ENCODE measurements around the gene TMEM163.

DNA sequence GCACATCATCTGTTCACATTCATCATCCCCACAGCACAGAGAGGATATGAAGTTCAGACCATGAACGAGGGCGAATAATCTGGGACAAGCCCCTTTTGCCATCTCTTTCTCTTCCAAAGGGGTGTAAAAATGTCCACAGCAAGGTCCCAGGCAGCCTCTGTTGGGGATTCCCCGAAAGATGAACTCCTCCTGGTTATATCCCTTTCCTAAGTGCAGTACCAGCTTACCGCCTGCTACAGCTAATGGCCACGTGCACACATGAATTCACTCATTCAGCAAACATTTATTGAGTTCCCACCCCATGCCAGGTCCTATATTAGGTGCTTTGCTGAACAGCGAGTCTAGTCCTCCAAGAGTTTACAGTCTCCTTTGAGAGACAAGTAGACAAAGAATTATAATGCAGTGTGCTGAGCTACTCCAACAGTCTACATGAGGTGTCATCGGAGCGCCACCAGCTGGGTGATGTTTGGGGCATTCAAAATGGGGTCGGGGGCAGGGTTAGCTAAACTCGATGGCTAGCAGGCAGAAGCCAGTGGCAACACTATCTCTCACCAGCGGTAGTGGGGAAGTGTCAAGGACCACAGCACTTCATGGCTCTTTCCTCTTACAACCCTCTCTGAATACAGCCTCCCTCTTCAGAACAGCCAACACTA lies 228.9 kb downstream of the TMEM163 start:
- TF ChIP-seq, protein P1, sequence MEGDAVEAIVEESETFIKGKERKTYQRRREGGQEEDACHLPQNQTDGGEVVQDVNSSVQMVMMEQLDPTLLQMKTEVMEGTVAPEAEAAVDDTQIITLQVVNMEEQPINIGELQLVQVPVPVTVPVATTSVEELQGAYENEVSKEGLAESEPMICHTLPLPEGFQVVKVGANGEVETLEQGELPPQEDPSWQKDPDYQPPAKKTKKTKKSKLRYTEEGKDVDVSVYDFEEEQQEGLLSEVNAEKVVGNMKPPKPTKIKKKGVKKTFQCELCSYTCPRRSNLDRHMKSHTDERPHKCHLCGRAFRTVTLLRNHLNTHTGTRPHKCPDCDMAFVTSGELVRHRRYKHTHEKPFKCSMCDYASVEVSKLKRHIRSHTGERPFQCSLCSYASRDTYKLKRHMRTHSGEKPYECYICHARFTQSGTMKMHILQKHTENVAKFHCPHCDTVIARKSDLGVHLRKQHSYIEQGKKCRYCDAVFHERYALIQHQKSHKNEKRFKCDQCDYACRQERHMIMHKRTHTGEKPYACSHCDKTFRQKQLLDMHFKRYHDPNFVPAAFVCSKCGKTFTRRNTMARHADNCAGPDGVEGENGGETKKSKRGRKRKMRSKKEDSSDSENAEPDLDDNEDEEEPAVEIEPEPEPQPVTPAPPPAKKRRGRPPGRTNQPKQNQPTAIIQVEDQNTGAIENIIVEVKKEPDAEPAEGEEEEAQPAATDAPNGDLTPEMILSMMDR (IDR thresholded peaks at IDR 0.05), result no peak
- no peak for TF ChIP-seq POLR2A (IDR thresholded peaks at IDR 0.05)
